ENCODE results near the gene NSD2.

GRCh38 chr4:2015008-2015407 is 143.8 kb downstream of the NSD2 start:
- TF ChIP-seq CTCF (conservative IDR thresholded peaks at IDR 0.05 in 1 of 2, IDR thresholded peaks at IDR 0.05 in 1 of 2; ENCODE audit: extremely low read depth in 1 of 2, insufficient read depth in 1 of 2, low read depth in 1 of 2, low read length in 2 of 2) = no peak
- no peak for TF ChIP-seq EZH2 (IDR thresholded peaks at IDR 0.05; ENCODE audit: borderline replicate concordance, low read length)
